Activated CD8-positive, alpha-beta T cell treated with anti-CD3 and anti-CD28 coated beads, Interleukin-2, amount 10 ng/mL, durations not matched to agents 7 days and 5 days (primary cell): ENCODE results near the gene CKLF. TPM values are rescaled to one million over a fixed set of nuclear protein-coding genes. Genes with fewer than 3 reads are reported as not detected.

ENCODE experiments used
- ATAC-seq: fragments of 150-1000 bp; cut with Tn5 transposase; one replicate; pipeline ENCODE4 v1.10.0; 2021; ENCODE audit warnings: moderate library complexity
- CTCF ChIA-PET: fragments of 350-600 bp; sonication (Branson Sonifier 250); formaldehyde crosslinking; loops from one replicate; lab custom pipeline; 2021; ENCODE audit warnings: antibody characterized with exemption; lab: Charles Lee
- POLR2A ChIA-PET: fragments of 350-600 bp; sonication (Branson Sonifier 250); formaldehyde crosslinking; loops from one replicate; lab custom pipeline; 2021; ENCODE audit warnings: antibody characterized with exemption; lab: Charles Lee
- DNase-seq: peaks from one replicate; pipeline ENCODE4 v3.0.0-alpha.2; 2020
- H3K27ac Mint-ChIP-seq: one replicate; pipeline ENCODE4 v1.8.0; 2021; ENCODE audit warnings: mild to moderate bottlenecking, mixed read lengths
- H3K27me3 Mint-ChIP-seq: one replicate; pipeline ENCODE4 v1.8.0; 2021; ENCODE audit warnings: low read depth, mixed read lengths
- H3K36me3 Mint-ChIP-seq: one replicate; pipeline ENCODE4 v1.8.0; 2021; ENCODE audit warnings: low read depth, mixed read lengths
- H3K4me1 Mint-ChIP-seq: one replicate; pipeline ENCODE4 v1.8.0; 2021; ENCODE audit warnings: low read depth, mixed read lengths
- H3K4me3 Mint-ChIP-seq: one replicate; pipeline ENCODE4 v1.8.0; 2021; ENCODE audit warnings: mild to moderate bottlenecking, mixed read lengths
- H3K9me3 Mint-ChIP-seq: one replicate; pipeline ENCODE4 v1.8.0; 2022; ENCODE audit warnings: mixed read lengths; ENCODE audit not compliant: insufficient read depth
- total RNA-seq, 2 experiments: library from RNA; stranded (reverse); gene quantifications; one replicate each; pipeline ENCODE4 v1.2.3, GENCODE V29; 2021

Gene CKLF
- 100 to 1,000 TPM; 137 to 139 TPM for total RNA-seq

- peaks cover 40% of the 10 kb centered on the region for H3K36me3 Mint-ChIP-seq
- no peaks in the 10 kb centered on the region for H3K9me3 Mint-ChIP-seq
These were observed at the start of gene CKLF for GRCh38 chr16:66552286-66553177. Gene CKLF (plus strand): TSS chr16:66552576. CDS start chr16:66552716, 140 bp downstream.

DNA sequence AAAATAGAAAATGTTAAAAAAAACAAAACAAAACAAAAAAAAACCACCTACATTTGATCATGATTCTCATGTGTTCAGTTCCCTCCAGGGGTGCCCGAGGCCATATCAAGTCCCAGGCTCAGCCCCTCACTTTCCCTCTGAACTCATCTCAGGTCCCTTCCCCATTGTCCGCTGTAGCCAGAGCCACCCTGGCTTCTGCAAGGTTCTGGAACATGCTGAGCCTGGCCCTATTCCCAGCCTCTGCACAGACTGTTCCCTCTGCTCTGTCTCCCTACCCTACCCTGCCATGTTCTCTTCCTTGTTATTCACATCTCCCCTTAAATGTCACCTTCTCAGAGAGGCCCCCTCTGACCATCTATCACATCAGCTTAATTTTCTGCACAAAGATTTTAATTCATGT, 49.3 kb upstream of the CKLF start:
- CTCF ChIA-PET: no interaction called here
- POLR2A ChIA-PET: no interaction called here
- Mint-ChIP-seq H3K27ac (no peak overlapping the region), H3K27me3 (peaks cover 6% of the 10 kb centered on the region), H3K4me1 (no peaks in the 10 kb centered on the region), H3K36me3 (no peaks in the 10 kb centered on the region), H3K4me3 (no peak overlapping the region), H3K9me3 (no peaks in the 10 kb centered on the region)
- DNase-seq: peak; percentile 12
- no peak for ATAC-seq

More at GRCh38 chr16:66552286-66553177, at the start of gene CKLF:
- ATAC-seq (peak; percentile 80), DNase-seq (peak; percentile 93)
- H3K4me3 Mint-ChIP-seq: peak within 1 kb of the TSS; percentile 90
- H3K4me1 Mint-ChIP-seq: peaks cover 75% of the 10 kb centered on the region
- H3K27ac Mint-ChIP-seq: peak within 1 kb of the TSS; percentile 92
- POLR2A ChIA-PET: interaction anchor here (0.6 to 9.3 kb wide), 23 partner anchors 9 to 321 kb away, joined by 3 to 136 read pairs (median 4); partner anchors contain the start of genes CMTM2 and CMTM3
- CTCF ChIA-PET: interaction anchor here (0.6 to 5.3 kb wide), 23 partner anchors 9 to 321 kb away, joined by 3 to 63 read pairs (median 4); partner anchors contain the start of genes CMTM3, DYNC1LI2 and NAE1
- no peaks in the 10 kb centered on the region for H3K27me3 Mint-ChIP-seq

- DNase-seq: no peak
- Mint-ChIP-seq H3K9me3 (no peaks in the 10 kb centered on the region), H3K4me3 (no peak overlapping the region), H3K27me3 (peaks cover 3% of the 10 kb centered on the region), H3K4me1 (no peaks in the 10 kb centered on the region), H3K27ac (no peak overlapping the region), H3K36me3 (no peaks in the 10 kb centered on the region)
- CTCF ChIA-PET: no interaction called here
- no peak for ATAC-seq
- POLR2A ChIA-PET: no interaction called here
These were observed 48.8 kb upstream of the CKLF start for GRCh38 chr16:66503612-66504011.

GRCh38 chr16:66507731-66508239, 44.6 kb upstream of the CKLF start:
- Mint-ChIP-seq H3K27me3 (no peaks in the 10 kb centered on the region), H3K4me3 (no peak overlapping the region), H3K27ac (no peak overlapping the region), H3K4me1 (peaks cover 5% of the 10 kb centered on the region), H3K9me3 (no peaks in the 10 kb centered on the region), H3K36me3 (no peaks in the 10 kb centered on the region)
- no peak for DNase-seq
- ChIA-PET CTCF (interaction anchor here (1.4 to 1.5 kb wide), 2 partner anchors 9 to 101 kb away, joined by 4 to 6 read pairs; no protein-coding TSS in a partner anchor), POLR2A (no interaction called here)
- no peak for ATAC-seq

- Mint-ChIP-seq H3K4me1 (peaks cover 7% of the 10 kb centered on the region), H3K4me3 (no peak overlapping the region), H3K36me3 (no peaks in the 10 kb centered on the region), H3K9me3 (no peaks in the 10 kb centered on the region), H3K27ac (no peak overlapping the region), H3K27me3 (no peaks in the 10 kb centered on the region)
- ChIA-PET CTCF (interaction anchor here (1.2 to 1.5 kb wide), 3 partner anchors 9 to 102 kb away, joined by 3 to 6 read pairs (median 4); no protein-coding TSS in a partner anchor), POLR2A (no interaction called here)
- ATAC-seq: no peak
- DNase-seq: no peak
These were observed 44.0 kb upstream of the CKLF start for GRCh38 chr16:66508248-66508913.

GRCh38 chr16:66508914-66509496, 43.4 kb upstream of the CKLF start:
- no peaks in the 10 kb centered on the region for H3K27me3 Mint-ChIP-seq
- ChIA-PET POLR2A (interaction anchor here (0.7 kb wide), 1 partner anchor 684 kb away, joined by 3 read pairs; no protein-coding TSS in a partner anchor), CTCF (interaction anchor here (1.2 to 1.4 kb wide), 3 partner anchors 54 to 104 kb away, joined by 3 to 6 read pairs (median 3); no protein-coding TSS in a partner anchor)
- ATAC-seq (no peak), DNase-seq (no peak)
- H3K36me3 Mint-ChIP-seq: no peaks in the 10 kb centered on the region
- H3K27ac Mint-ChIP-seq: no peak overlapping the region
- H3K9me3 Mint-ChIP-seq: no peaks in the 10 kb centered on the region
- H3K4me1 Mint-ChIP-seq: peaks cover 7% of the 10 kb centered on the region
- H3K4me3 Mint-ChIP-seq: no peak overlapping the region

DNA sequence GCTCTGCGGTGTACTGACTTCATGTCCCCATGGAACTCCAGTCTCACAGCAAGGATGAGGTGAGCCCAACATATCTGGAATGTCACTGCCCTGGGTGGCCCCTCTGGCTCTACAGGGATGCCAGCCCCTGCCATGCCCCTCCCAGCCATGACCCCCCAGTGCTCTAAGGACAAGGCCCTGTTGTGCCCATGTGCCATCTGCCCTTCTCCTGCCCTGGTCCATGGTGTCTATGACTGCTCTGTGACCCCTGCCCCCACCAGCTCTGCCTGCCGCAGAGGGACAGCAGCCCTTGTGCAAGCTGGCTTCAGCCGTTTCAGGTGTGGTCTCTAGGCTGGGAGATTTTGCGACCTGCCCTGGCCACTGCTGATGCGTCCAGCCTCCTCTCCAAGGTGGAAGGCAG, 42.8 kb upstream of the CKLF start:
- ChIA-PET POLR2A (interaction anchor here (0.7 kb wide), 1 partner anchor 683 kb away, joined by 3 read pairs; no protein-coding TSS in a partner anchor), CTCF (interaction anchor here (1.2 to 3.2 kb wide), 5 partner anchors 44 to 105 kb away, joined by 3 to 25 read pairs (median 5); partner anchors contain the start of gene CKLF)
- H3K4me3 Mint-ChIP-seq: no peak overlapping the region
- DNase-seq: no peak
- H3K4me1 Mint-ChIP-seq: peaks cover 7% of the 10 kb centered on the region
- H3K36me3 Mint-ChIP-seq: no peaks in the 10 kb centered on the region
- no peaks in the 10 kb centered on the region for H3K9me3 Mint-ChIP-seq
- H3K27ac Mint-ChIP-seq: no peak overlapping the region
- no peaks in the 10 kb centered on the region for H3K27me3 Mint-ChIP-seq
- ATAC-seq: no peak

- no peak for DNase-seq
- Mint-ChIP-seq H3K4me1 (peaks cover 13% of the 10 kb centered on the region), H3K9me3 (no peaks in the 10 kb centered on the region), H3K27ac (no peak overlapping the region), H3K27me3 (no peaks in the 10 kb centered on the region), H3K36me3 (no peaks in the 10 kb centered on the region), H3K4me3 (no peak overlapping the region)
- ATAC-seq: no peak
- ChIA-PET POLR2A (interaction anchor here (0.6 to 0.9 kb wide), 3 partner anchors 11 to 378 kb away, joined by 3 read pairs; no protein-coding TSS in a partner anchor), CTCF (interaction anchor here (1.2 to 3.2 kb wide), 7 partner anchors 20 to 105 kb away, joined by 3 to 25 read pairs (median 4); partner anchors contain the start of gene CKLF)
These were observed 42.1 kb upstream of the CKLF start for GRCh38 chr16:66510298-66510697.

- ATAC-seq (no peak), DNase-seq (no peak)
- Mint-ChIP-seq H3K4me3 (no peak overlapping the region), H3K36me3 (no peaks in the 10 kb centered on the region), H3K4me1 (peaks cover 19% of the 10 kb centered on the region), H3K9me3 (no peaks in the 10 kb centered on the region), H3K27ac (no peak overlapping the region), H3K27me3 (no peaks in the 10 kb centered on the region)
- POLR2A ChIA-PET: interaction anchor here (0.6 to 0.9 kb wide), 3 partner anchors 10 to 377 kb away, joined by 3 read pairs; no protein-coding TSS in a partner anchor
- CTCF ChIA-PET: interaction anchor here (1.0 to 3.2 kb wide), 12 partner anchors 11 to 105 kb away, joined by 3 to 25 read pairs (median 4); partner anchors contain the start of gene CKLF
These were observed 41.4 kb upstream of the CKLF start for GRCh38 chr16:66510711-66511601.

- DNase-seq (no peak), ATAC-seq (no peak)
- Mint-ChIP-seq H3K27me3 (no peaks in the 10 kb centered on the region), H3K27ac (no peak overlapping the region), H3K9me3 (no peaks in the 10 kb centered on the region), H3K4me3 (no peak overlapping the region), H3K4me1 (peaks cover 27% of the 10 kb centered on the region), H3K36me3 (no peaks in the 10 kb centered on the region)
- ChIA-PET POLR2A (interaction anchor here (1.0 to 1.1 kb wide), 3 partner anchors 12 to 93 kb away, joined by 3 to 4 read pairs (median 4); partner anchors contain the start of gene CKLF), CTCF (interaction anchor here (0.7 to 3.2 kb wide), 15 partner anchors 11 to 105 kb away, joined by 3 to 25 read pairs (median 4); partner anchors contain the start of gene CKLF)
These were observed 40.6 kb upstream of the CKLF start for GRCh38 chr16:66511602-66512271.
